Endothelial cell of umbilical vein (primary cell): Measurements from ENCODE around the gene SLC12A5.

Experiments used
- EZH2 ChIP-seq: IDR thresholded peaks from 2 replicates; pipeline ENCODE4 v1.6.1; 2012; ENCODE audit warnings: borderline replicate concordance, low read depth, mild to moderate bottlenecking, moderate library complexity, low read length, inconsistent platforms; ENCODE audit not compliant: severe bottlenecking
- MYC ChIP-seq: IDR thresholded peaks from one replicate; pipeline ENCODE4 v1.6.1; 2011; ENCODE audit warnings: mild to moderate bottlenecking, low read depth, low read length
- POLR2A ChIP-seq: IDR thresholded peaks from 2 replicates; pipeline ENCODE4 v1.6.1; 2012; ENCODE audit warnings: low read depth, mild to moderate bottlenecking, control low read depth, low read length
- TF ChIP-seq, protein P1 (sequence below): IDR thresholded peaks from 2 replicates; pipeline ENCODE4 v1.6.1; 2011; ENCODE audit not compliant: insufficient read depth, insufficient read length
- TF ChIP-seq, protein P2 (sequence below), 2 donors: IDR thresholded peaks; 1 replicate in 1 of 2; 2 replicates in 1 of 2; pipeline ENCODE4 v1.5.1; 2011; ENCODE audit warnings: low read length in 2 of 2, mild to moderate bottlenecking in 2 of 2, moderate library complexity in 2 of 2, control low read depth in 1 of 2, inconsistent platforms in 1 of 2, low read depth in 1 of 2; ENCODE audit not compliant: insufficient read depth in 1 of 2; ENCODE audit errors: extremely low read depth in 1 of 2

- TF ChIP-seq MYC (no peak), POLR2A (no peak), EZH2 (no peak)
- TF ChIP-seq, protein P1, sequence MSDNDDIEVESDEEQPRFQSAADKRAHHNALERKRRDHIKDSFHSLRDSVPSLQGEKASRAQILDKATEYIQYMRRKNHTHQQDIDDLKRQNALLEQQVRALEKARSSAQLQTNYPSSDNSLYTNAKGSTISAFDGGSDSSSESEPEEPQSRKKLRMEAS, result no peak
- TF ChIP-seq, protein P2, sequence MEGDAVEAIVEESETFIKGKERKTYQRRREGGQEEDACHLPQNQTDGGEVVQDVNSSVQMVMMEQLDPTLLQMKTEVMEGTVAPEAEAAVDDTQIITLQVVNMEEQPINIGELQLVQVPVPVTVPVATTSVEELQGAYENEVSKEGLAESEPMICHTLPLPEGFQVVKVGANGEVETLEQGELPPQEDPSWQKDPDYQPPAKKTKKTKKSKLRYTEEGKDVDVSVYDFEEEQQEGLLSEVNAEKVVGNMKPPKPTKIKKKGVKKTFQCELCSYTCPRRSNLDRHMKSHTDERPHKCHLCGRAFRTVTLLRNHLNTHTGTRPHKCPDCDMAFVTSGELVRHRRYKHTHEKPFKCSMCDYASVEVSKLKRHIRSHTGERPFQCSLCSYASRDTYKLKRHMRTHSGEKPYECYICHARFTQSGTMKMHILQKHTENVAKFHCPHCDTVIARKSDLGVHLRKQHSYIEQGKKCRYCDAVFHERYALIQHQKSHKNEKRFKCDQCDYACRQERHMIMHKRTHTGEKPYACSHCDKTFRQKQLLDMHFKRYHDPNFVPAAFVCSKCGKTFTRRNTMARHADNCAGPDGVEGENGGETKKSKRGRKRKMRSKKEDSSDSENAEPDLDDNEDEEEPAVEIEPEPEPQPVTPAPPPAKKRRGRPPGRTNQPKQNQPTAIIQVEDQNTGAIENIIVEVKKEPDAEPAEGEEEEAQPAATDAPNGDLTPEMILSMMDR (IDR thresholded peaks at IDR 0.05; ENCODE audit: extremely low read depth in 1 of 2, insufficient read depth in 1 of 2, low read depth in 1 of 2, low read length in 2 of 2), result no peak
Observed at GRCh38 chr20:46073443-46073842, 44.4 kb downstream of the SLC12A5 start.
